SIG-M5 treated with dmso at 0.1 percent for 504 hours (cell line): ENCODE data around the gene ZNF467.

Source experiments
- DNase-seq: peaks from one replicate; lab custom pipeline; 2025; ENCODE audit not compliant: unreplicated experiment; lab: John Stamatoyannopoulos, UW

The ZNF467 gene

DNA sequence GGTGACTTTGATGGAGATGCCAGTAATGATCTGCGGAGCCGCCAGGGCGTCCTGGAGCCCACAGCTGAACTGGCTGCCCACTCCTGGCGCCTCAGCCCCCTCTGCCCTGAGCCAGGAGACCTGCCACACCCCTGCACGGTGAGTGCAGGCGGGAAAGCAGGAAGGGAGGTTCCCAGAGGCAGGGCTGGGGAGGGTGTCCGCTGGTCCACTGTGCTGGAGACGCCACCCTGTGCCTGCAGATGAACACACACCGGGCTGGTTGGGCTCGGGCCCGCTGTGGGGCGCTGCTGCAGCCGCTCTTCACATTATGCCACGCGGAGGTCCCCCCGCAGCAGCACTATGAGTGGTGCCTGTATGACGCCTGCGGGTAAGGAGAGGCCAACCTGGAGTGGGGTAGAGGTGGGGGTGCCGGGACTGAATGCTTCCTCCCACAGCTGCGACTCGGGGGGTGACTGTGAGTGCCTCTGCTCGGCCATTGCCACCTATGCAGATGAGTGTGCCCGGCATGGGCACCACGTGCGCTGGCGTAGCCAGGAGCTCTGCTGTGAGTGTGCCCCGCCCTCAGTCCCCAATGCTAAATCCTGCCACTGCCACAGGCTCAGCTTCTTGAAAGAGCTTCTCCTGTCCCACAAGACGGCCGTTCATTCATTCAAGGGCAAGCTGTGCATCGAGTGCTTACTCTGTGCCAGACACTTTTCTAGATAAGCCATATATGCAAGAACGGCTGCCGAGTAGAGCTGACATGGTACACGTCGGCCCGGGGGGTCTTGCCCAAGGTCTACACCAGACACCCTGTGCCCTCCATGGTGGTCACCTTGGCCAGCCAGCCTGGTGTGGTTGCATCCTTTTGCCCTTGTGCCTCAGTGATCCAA is 14.3 kb upstream of the ZNF467 start:
- DNase-seq: no peak

DNA sequence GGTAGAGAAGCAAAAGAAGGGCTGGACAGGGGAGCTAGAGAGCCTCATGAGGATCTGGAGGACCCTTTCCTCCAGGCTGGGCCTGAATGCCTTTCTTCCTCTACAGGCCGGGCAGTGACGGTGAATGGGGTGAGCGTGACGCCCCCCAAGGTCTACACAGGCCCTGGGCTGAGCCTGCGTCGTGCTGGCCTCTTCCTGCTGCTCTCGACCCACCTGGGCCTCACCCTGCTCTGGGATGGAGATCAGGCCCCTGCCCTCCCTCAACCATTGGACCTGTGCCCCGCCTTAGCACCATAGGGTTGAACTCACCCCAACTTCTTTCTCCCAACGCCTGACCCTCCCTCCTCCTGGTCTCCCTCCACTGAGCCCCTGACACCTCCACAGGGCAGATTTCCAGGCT is 12.6 kb upstream of the ZNF467 start:
- DNase-seq: no peak

DNA sequence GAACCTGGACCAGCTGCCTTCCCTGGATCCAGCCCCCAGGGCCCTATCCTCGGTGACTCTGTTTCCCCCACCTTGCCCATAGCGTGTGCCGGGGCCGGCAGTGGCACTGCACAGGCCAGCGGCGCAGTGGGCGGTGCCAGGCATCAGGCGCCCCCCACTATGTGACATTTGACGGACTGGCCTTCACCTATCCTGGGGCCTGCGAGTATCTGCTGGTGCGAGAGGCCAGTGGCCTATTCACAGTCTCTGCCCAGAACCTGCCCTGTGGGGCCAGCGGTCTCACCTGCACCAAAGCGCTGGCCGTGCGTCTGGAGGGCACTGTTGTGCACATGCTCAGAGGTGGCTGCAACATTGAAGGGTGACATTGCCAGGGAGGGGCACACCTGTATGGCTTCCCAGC is 12.0 kb upstream of the ZNF467 start:
- DNase-seq: no peak

DNA sequence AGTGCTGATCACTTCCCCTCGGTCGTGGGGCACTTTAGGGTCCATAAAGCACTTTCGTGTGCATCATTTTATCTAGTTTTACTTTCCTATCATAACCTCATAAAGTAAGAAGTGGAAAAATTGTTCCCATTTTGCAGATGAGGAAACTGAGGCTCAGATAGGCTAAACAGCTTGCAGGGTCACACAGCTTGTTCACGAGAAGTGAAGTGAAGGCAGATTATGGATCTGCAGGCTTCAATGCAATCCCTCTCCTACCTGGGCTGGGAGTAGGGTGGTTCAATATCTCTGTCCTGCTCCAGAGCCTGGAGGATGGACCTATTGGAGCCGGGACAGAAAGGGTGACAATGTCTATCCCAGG is 10.8 kb upstream of the ZNF467 start:
- no peak for DNase-seq

DNA sequence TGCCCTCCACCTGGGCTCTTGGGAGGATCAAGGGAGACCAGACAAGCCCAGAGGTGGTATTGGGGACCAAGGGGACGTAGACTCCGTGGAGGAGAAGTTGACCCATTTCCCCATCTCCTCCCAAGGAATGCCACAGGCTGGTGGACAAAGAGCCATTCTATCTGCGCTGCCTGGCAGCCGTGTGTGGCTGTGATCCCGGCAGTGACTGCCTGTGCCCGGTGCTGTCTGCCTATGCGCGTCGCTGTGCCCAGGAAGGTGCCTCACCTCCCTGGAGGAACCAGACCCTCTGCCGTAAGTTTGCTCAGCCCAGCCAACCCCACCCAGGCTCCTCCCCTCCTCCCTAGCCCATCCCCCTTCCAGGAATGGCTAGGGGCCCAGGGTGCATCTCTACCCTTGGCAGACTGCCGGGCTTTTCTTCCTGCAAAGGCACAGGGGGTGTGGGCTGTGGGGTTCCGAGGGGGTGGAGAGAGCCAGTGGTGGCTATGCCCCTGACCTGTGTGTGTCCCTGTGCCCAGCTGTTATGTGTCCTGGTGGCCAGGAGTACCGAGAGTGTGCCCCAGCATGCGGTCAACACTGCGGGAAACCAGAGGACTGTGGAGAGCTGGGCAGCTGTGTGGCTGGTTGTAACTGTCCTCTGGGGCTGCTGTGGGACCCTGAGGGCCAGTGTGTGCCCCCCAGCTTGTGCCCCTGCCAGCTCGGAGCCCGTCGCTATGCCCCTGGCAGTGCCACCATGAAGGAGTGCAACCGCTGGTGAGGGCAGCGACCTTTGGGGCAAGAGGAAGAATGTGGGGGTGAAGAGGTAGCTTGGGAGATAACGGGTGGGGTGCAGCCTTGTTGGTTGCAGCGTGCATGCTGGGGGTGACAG is 10.2 kb upstream of the ZNF467 start:
- no peak for DNase-seq

DNA sequence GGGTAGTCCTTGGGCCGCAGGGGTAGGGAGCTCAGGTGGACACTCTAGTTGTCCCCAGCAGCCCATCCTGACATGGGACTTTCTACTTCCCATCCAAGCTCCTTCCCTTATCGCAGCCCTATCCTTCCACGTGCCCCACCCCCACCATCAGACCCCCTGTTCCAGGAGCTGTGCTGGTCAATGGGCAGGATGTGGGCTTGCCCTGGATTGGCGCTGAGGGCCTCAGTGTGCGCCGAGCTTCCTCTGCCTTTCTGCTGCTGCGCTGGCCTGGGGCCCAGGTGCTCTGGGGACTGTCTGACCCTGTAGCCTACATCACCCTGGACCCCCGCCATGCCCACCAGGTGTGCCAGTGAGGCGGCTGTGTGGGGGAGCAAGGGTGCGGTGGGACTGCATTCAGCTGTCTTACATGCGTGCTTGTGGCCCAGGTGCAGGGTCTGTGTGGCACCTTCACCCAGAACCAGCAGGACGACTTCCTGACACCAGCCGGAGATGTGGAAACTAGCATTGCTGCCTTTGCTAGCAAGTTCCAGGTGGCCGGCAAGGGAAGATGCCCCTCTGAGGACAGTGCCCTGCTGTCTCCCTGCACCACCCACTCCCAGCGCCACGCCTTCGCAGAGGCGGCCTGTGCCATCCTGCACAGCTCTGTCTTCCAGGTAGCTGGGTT is 9.4 kb upstream of the ZNF467 start:
- no peak for DNase-seq

DNA sequence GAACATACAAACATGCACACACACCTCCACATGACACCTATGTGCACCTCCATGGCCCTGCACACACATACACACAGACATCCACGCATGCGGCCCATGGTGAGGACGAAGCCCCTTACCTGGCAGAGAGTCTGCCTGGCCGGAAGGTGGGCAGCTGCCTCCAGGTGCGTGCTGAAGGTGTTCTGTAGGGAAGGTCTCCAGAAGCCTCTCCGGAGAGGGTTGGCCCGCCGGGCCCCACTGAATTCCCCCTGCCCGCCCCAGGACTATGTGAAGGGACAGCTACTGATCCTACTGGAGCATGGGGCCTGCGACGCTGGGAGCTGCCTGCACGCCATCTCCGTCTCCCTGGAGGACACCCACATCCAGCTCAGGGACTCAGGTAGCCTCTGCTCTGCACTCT is 8.5 kb upstream of the ZNF467 start:
- no peak for DNase-seq

DNA sequence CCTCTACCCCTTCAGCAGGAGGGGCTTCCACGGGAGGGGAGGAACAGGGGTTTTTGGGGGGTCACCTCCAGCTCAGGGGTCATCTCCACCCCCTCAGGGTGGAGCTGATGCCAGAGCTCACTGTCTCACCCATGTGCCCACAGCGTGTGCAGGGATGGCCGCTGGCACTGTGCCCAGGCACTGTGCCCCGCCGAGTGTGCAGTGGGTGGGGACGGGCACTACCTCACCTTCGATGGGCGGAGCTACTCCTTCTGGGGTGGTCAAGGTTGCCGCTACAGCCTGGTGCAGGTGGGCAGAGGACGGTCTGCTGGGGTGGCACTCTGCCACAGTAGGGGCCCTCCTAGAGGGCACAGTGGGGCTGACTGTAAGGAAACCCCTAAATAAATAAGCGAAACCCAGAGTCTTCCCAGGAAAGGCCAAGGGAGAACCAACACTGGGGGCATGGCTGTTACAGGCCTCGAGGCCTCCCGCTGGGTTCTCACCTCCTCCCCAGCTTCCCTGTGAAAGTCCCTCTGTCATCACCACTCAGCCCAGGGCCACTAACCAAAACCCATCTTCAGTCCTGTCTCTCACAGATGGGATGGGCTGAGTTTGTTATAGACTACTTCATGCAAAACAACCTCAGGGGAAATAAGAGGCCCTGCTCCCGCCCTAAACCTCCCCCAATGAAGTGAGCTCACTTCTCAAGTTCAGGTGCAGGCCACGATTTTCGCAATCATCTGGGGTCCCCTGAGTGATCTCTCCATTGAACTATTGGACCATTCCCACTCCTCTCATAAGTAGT is 7.4 kb upstream of the ZNF467 start:
- no peak for DNase-seq

DNA sequence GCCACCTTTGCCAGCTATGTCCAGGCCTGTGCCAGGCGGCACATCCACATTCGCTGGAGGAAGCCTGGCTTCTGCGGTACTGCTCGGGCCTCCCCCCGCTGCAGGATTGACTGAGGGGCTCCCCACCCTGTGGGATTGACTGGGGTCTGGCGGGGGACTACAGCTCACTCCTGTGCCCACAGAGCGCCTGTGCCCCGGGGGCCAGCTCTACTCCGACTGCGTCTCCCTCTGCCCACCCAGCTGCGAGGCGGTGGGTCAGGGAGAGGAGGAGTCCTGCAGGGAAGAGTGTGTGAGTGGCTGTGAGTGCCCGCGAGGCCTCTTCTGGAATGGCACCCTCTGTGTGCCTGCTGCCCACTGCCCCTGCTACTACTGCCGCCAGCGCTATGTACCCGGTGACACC is 6.7 kb upstream of the ZNF467 start:
- DNase-seq: no peak

DNA sequence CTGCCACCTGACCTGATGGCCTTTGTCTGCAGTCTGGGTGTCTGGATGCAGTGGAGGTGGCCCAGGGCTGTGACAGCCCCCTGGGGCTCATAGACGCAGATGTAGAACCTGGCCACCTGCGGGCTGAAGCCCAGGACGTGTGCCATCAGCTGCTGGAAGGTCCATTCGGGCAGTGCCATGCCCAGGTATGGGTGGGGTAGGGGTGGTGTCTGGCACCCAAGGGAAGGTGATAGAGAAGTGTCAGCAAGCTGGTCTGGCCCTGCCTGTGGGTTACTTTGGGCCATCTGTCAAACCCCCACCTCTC is 6.1 kb upstream of the ZNF467 start:
- no peak for DNase-seq

DNA sequence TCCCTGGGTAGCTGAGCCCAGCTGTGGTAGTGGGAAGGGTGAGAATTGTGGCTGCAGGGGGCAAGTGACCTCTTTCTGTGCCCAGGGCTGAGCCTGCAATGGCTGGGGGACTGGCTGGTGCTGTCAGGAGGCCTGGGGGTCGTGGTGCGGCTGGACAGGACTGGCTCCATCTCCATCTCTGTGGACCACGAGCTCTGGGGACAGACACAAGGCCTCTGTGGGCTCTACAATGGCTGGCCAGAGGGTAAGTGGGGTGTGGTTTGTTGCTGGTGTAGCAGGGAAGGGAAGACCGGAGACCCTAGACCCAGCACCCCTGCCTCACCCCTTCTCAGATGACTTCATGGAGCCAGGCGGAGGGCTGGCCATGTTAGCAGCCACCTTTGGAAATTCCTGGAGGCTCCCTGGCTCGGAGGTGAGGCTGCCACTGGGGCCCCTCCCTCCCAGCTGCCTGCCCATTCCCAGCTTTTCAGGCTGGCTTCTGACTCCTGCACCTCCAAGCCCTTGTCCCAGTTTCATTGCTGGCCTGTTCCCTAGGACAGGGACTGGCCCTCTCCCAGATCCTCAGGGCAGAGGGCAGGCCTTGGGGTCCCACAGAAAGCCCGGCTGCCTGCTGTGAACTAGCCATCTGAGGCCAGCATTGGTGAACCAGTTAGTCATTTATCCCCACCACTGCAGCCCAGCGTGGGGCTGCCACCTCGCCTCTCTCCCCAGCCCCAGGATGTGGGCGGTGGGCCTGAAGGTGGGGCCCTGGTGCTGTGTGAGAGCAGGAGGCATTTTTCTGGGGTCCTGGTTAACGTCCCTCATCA is 5.5 kb upstream of the ZNF467 start:
- no peak for DNase-seq

DNA sequence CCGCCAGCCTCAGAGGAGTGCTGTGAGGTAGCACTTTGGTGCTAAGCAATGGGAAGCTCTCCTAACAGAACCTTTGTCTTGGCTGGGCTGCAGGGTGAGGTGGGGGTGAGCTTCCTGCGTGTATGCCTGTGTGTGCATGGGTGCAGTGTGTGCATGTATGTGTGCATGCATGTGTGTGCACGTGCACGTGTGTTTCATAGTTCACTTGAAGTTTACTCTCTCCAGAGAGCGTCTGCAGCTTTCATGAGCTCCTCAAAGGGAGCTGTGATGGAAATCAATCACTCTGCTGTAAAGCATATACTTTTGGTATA is 4.9 kb upstream of the ZNF467 start:
- DNase-seq: no peak

DNA sequence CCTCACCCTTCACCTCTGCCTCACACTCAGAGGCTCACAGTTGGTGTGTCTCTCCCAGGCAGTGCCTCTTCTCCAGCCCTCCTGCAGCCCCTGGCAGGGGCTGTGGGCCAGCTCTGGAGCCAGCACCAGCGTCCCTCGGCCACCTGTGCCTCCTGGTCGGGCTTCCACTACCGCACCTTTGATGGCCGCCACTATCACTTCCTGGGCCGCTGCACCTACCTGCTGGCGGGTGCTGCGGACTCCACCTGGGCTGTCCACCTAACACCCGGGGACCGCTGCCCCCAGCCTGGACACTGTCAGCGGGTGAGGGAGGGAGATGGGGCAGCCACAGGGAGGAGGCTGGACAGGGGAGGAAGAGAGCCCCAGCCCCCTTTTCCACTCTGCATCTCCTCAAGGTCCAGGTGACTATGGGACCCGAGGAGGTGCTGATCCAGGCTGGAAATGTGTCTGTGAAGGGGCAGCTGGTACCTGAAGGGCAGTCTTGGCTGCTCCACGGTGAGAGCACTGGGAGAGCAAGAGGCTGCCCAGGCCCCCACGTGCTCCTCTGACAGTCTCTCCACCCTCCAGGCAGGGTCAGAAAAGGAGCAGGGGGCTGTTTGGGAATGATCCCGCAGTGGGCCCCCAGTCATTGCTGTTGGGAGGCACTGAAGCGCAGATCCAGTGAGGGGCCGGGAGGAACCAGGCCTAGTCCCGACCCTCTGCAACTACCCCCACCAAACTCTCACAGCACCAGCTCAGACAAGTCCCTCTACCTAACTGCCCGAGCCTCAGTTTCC is 4.4 kb upstream of the ZNF467 start:
- DNase-seq: no peak

DNA sequence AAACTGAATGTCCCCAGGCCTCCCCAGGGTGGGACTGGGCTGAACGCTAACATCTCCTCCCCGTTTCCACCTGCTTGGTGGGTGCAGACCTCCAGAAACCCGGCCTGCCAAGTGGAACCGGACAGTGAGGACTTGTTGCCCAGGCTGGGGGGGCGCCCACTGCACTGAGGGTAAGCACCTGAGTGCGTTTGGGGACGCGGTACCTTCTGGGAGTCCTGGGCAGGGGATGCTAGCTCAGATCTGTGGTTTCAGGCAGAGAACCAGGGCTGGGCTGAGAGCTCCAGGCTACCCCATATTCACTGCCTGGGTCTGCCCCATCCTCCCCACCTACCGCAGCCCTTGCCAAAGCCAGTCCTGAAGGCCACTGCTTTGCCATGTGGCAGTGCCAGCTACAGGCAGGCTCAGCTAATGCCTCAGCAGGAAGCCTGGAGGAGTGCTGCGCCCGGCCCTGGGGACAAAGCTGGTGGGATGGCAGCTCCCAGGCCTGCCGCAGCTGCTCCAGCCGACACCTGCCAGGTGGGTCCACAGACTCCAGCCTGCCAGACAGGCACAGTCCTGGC is 3.5 kb upstream of the ZNF467 start:
- DNase-seq: no peak

DNA sequence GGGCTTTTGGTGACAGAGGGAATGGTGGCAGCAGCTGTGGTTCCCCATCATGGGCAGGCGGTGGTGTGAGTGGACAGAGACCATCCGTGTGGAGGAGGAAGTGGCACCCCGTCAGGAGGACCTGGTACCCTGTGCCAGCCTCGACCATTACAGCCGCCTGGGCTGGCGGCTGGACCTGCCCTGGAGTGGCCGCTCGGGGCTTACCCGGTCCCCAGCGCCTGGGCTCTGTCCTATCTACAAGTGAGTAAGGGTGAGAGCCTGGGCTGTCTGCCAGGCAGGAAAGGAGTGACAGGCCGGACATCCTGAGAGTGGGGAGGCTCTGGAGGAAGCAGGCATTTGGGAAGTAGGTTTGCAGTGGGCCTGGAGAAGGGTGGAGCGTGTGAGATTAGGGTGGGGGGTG is 2.9 kb upstream of the ZNF467 start:
- no peak for DNase-seq

DNA sequence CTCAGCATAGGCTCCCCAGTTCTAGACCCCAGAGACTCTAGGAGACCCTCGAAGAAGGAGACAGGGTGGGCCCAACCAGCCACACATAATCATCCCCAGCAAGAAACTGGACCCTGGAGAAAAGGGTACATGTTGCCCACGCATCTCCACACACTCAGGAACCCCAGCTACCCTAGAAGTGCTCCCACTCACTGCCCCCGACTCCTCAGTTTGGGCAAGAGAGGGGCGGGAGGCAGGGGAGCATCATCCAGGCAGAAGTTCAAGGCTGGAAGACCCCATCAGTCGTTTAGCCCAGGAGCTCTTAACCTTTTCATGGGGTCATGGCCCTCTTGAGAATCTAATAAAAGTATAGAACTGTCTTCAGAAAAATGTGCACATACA is 1.8 kb upstream of the ZNF467 start:
- no peak for DNase-seq

DNA sequence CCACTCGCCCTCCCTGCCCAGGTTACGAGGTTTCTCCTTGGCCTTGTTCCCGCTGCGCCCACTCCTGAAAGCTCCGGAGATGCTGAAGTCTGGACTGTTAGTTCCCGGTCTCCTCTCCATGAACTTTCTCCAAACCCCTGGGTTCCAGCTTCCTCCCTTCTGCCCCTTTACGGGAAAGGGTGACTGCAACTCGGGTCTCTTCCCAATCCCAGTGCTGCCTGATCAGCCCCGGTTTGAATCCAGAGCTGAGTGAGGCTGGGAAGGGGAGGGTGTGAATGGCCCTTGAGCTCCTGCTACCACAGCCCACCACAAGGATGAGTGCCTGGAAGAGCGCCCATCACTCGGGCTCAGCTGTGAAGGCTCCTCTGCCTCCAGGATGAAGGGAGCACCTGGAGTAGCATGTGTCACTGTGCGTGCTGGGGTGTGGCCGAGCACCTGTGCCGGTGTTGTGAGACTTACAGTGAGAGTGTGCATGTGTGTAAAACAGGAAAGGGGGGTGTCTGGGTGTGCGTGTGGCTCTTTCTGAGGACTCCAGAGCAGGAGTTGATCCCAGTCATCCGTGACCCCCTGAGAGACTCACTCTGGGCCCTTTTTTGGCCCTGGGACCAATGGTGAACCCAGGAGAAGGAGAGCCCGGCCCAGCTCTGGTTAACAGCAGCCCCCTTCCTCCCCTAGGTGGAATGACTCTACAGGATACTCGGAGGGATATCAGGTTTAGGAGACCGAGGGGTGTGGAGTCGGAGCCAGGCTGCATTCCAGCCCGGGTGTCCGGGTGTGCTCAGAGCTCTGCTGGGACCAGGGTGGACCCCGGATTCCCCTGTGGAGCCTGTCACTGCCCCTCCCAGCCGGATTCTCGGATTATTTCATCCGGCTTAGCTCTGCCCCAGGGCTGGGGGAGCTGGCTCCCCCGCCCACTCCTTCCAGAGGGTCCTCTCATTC is 1.1 kb upstream of the ZNF467 start:
- DNase-seq: no peak

DNA sequence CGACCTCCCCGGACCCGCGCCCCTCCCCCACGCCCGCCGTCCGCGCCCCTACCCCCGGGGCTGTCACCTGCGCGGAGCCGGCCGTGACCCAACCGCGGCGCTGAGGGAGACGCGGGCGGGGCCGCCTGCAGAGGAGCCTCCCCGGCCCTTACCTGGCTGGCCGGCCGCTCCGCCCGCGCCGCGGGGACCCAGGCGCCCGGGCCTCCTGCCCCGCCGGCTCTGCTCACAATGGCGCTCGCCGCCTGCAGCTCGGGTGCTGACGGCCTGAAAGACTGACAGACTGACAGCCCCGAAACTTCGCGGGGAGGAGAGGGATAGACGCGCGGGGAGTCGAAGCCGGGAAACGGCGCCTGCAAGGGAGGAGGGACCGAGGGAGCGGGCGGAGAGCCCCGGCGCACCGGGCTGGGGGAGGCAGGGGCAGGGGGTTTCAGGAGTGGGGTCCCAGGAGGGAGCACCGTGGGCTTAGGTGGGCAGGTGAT is 393 bp downstream of the ZNF467 start:
- no peak for DNase-seq
